GM15510 (cell line): ENCODE results near the gene CPNE2.

Experiments used
- POLR2A ChIP-seq: IDR thresholded peaks from 3 replicates; pipeline ENCODE4 v1.6.1; 2011; ENCODE audit warnings: borderline replicate concordance; ENCODE audit not compliant: insufficient read length; ENCODE audit errors: extremely low read depth

Gene CPNE2

GRCh38 chr16:57105184-57105583, 12.8 kb downstream of the CPNE2 start:
- no peak for TF ChIP-seq POLR2A

- no peak for TF ChIP-seq POLR2A
Observed at GRCh38 chr16:57106767-57107166, 14.4 kb downstream of the CPNE2 start.

- TF ChIP-seq POLR2A = no peak
Observed at GRCh38 chr16:57107321-57107922, 15.0 kb downstream of the CPNE2 start.

GRCh38 chr16:57108432-57108831, 16.0 kb downstream of the CPNE2 start:
- TF ChIP-seq POLR2A = no peak

- no peak for TF ChIP-seq POLR2A
Observed at GRCh38 chr16:57110937-57111336, 18.6 kb downstream of the CPNE2 start.

- no peak for TF ChIP-seq POLR2A
Observed at GRCh38 chr16:57111420-57111819, 19.0 kb downstream of the CPNE2 start.

GRCh38 chr16:57112403-57113041, 20.1 kb downstream of the CPNE2 start:
- no peak for TF ChIP-seq POLR2A

GRCh38 chr16:57113042-57113453, 20.7 kb downstream of the CPNE2 start:
- no peak for TF ChIP-seq POLR2A

- TF ChIP-seq POLR2A = no peak
Observed at GRCh38 chr16:57113664-57114063, 21.3 kb downstream of the CPNE2 start.

- no peak for TF ChIP-seq POLR2A
Observed at GRCh38 chr16:57115168-57115513, 22.8 kb downstream of the CPNE2 start.

GRCh38 chr16:57115514-57116182, 23.3 kb downstream of the CPNE2 start:
- no peak for TF ChIP-seq POLR2A

- no peak for TF ChIP-seq POLR2A
Observed at GRCh38 chr16:57118461-57119084, 26.2 kb downstream of the CPNE2 start.

GRCh38 chr16:57123216-57123973, 31.0 kb downstream of the CPNE2 start:
- no peak for TF ChIP-seq POLR2A

GRCh38 chr16:57123974-57124674, 31.7 kb downstream of the CPNE2 start:
- no peak for TF ChIP-seq POLR2A
